ENCODE data around the gene FMOD.
"Not testable (repeated sequence)": the region's sequence is repeated elsewhere in the genome, so short reads cannot be mapped to it uniquely, and the experiment has no call there.

Gene FMOD

DNA sequence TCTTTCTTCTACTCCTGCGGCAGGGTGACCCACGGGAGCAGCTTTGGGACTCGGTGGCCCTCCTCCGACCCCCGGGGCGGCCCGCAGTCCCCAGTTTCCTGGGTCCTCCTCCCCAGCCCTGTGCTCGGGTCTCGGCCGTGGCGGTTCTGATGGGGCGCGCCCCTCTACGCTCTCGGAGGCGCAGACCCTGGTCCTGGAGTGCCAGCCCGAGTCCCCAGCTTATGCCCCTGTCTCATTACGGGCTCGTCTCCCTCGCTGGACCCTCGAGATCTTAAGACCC is 45.2 kb downstream of the FMOD start:
- no peak for DNase-seq (ENCODE audit: low read depth)

DNA sequence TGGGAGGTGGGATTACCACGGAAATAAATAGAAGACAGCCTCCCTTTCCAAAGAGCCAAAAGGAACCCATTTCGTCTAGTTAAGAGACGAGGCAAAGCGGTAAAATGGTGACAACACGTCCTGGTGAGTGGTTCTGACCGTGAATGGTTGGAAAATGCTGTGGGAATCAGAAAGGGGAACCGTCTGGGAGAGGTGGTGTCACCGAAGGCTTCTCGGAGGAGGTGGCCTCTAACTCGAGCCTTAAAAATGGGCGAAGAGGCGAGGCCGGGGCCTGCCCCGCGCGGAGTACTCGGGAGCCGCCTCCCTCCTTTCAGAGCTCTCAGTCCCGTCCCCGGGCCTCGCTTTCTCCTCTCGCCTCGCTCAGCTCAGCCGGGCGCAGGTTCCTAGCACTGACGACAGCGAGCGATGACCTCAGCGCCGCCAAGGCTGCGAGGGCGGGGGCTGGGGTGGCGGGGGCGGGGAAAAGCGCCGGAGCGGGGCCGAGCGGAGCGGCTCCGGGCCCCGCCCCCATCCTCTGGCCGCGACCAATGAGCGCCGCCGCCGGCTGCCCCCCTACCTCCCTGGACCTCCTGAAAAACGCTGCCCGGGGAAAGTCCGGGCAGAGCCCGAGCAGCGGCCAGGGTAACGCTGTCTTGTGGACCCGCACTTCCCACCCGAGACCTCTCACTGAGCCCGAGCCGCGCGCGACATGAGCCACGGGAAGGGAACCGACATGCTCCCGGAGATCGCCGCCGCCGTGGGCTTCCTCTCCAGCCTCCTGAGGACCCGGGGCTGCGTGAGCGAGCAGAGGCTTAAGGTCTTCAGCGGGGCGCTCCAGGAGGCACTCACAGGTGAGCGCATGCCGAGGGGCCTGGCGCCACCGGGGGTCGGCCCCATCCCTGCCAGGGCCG is 45.8 kb downstream of the FMOD start, which contains the start of gene BTG2:
Gene BTG2 (plus strand): TSS at position 601 of the 890 bp plus-strand sequence. CDS start 88 bp downstream, at position 689.
- peak; percentile 83 for DNase-seq (ENCODE audit: low read depth)

DNA sequence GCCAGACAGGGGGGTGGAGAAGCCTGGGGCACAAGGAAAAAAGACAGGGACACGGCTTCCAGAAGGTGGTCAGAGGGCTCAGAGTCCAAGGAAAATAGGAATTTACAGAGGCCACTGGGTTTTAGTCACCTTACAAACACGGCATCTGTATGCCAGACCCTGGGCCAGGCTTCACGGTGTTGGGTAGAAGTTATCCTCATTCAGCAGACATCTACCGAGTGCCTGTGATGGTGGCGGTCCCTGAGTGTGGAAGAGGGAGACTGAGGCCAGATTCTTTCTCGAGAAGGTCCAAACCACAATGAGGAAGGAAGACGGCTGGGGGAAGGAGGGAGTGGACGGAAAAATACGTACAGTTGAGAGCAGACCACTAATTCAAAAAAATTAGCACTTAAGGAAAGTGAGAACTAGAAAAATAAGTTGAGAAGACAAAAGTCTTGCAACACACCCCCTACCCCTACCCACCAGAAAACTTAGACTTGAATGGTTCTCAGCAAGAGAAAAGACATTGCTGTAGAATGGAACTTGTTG is 46.5 kb downstream of the FMOD start:
- DNase-seq (ENCODE audit: low read depth), result no peak

DNA sequence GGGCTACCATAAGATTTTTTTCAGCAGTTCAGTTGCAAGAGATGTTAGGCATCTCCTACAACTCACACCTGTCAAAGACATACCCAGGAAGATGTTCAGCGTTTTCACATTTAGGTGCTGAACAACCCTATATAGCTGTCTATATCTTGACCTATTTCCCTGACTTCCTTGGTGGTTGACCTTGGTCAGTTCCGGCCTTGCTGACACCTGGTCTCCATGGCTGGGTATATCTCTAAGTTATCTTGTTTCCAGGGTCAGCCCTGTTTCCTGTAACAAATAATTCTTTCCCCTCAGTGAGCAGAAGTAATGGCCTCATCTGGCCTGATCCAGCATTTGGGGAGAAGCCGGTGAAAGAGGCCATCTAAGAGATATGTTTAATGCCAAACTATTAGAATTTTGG is 48.0 kb downstream of the FMOD start:
- DNase-seq (ENCODE audit: low read depth), result no peak

DNA sequence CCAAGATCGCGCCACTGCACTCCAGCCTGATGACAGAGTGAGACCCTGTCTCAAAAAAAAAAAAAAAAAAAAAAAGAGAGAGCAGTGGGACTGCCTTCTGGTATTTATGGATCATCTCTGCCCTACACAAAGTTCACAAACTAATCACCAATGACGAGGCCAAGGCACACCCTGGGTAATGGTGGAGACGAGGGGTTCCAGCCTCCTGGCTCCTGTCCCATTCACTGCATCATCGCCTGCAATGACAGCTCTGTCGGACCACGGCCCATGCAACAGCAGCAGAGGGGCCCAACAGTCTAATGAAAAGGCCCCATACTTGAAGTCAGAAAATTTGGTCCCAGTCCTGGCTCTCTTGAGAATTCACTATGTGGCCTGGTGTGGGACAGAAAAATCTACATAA is 48.5 kb downstream of the FMOD start:
- DNase-seq (ENCODE audit: low read depth), result no peak

DNA sequence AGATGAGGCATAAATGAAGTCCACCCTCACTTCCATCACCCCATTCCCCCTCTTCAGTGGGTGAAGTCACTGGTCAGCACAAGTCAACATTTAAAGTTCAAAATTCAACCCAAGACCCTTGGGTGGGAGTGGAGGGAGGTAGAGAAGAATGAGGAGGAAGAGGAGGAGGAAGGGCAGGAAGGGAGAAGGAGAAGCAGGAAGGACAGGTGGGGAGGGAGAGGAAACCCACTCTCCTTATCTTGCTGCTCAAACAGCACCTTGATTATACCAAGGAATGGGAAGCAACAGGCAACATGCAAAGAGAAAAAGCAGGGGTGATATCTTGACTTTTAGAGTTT is 49.6 kb downstream of the FMOD start:
- DNase-seq (ENCODE audit: low read depth), result no peak

DNA sequence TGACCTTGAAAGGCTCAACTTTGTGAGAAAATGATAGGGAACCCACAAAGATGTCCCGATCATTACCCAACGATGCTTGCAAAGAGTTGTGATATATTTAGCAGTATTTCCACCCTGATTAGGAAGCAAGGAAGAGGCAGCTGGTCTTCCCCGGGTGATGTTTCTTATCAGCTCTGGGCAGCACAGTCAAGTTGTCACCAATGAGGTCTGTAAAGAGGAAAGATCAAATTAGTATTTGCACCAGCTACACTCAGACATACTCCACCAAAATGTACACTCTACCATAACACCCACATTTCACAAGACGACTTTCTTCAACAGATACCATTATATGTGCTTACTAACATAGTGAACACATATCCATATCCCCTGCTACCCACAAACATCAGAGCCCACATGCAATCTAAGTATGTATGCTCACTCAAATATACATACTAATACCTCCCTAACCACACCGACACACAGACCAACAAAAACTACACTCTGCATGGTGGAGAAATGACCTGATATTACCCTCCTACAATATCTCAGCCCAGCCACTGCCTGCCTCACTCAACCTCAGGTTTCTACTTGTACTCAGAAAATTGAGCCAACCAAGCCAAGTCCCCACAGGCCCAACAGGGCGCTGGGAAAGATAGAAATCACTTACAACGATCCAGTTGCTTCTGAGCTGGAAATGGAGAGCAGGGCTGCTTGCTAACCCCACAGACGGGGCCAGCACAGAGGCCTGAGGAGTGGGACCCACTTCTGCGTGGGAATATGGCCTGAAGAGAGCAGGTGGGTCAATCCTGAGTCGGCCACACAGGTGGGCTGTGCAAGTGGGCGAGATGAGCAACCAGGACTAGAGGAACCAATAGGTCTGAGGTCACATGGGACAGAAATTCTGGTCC is 50.2 kb downstream of the FMOD start:
- DNase-seq (ENCODE audit: low read depth), result no peak

DNA sequence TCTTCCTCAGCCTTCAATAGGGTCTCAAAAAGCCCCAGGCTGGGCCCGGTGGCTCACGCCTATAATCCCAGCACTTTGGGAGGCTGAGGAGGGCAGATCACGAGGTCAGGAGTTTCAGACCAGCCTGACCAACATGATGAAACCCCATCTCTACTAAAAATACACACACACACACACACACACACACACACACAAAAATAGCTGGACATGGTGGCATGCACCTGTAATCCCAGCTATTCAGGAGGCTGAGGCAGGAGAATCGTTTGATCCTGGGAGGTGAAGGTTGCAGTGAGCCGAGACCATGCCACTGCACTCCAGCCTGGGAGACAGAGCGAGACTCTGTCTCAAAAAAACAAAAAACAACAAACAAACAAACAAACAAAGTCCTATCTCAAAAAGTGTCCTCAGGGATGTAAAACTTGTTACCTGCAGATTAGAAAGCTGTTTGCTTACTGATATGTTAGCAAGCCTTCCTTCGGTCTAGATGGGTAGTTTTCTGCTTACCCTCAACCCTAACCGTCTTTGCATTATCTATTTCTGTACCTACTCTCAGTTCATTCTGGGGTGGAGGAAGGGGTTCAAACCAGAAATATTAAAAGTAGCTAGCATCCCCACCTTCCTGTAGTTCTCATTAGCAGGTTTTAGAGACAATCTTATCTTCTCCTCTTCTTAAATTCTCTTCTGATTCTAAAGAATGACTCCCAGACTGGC is 51.0 kb downstream of the FMOD start:
- not testable (repeated sequence) for DNase-seq (ENCODE audit: low read depth)

DNA sequence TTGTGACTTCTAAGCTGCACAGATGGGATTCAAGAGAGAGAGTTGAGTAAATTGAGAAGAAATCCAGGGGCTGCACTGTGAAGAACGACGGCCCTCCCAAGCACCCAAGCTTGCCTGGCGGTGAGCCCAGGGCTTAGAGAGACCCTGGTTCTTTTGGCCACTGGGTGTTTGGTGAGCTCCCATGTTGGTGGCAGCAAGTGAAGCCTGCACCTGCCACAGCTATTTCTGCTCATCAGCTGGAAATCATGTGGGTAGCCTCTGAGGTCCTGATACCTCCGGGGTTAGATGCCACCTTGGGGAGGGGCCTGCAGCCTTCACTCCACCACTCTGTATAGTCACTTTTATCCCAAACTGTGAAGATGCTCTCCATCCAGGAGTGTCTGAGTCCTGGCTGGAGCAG is 51.8 kb downstream of the FMOD start:
- DNase-seq (ENCODE audit: low read depth), result no peak

DNA sequence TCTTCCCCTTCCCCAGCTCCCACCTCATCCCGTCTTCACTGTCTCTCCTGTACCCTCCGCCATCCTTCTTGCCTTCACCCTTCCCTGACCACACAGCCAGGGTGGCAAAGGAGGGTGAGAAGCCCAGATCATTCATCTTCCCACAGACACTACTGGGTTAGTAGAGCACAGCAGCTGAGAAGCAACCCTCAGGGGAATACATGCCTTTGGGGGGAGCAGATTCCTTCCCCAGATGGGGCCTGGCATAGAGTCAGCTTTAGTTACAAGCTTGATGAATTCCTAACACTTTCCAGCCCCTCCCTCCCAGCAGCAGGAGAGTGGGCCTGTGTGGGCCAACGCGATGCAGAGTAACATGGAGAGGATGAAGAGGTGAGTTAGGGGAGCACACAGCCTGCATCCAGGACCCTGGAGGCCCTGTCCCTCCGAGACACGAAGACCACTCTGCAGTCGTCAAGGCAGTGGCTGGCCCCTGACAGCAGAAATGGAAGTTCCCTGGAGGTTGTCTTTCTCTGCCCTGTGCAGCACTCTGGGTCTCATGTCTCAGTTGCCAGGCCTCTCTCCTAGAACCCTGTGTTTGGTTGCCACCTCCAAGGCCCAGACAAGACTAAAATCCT is 54.4 kb downstream of the FMOD start:
- no peak for DNase-seq (ENCODE audit: low read depth)

DNA sequence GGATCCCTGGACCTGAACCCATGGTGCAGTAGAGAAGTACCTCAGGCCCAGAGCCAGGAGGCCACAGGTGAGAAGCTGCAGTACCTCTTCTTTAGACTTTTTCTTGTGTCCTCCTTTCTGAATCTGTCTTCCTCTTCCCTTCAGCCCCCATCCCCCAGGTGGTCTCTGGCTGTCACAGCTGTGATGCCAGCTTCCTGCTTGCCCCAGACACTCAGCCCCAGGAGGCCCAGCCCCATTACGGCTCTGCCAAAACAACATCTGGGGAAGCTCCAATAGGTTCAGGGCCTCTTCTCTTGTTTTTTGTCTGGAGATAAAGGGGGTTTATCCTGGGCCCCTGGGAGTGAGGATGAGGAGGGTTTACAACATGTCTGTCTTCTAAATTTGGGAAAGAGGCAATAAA is 55.1 kb downstream of the FMOD start:
- no peak for DNase-seq (ENCODE audit: low read depth)

DNA sequence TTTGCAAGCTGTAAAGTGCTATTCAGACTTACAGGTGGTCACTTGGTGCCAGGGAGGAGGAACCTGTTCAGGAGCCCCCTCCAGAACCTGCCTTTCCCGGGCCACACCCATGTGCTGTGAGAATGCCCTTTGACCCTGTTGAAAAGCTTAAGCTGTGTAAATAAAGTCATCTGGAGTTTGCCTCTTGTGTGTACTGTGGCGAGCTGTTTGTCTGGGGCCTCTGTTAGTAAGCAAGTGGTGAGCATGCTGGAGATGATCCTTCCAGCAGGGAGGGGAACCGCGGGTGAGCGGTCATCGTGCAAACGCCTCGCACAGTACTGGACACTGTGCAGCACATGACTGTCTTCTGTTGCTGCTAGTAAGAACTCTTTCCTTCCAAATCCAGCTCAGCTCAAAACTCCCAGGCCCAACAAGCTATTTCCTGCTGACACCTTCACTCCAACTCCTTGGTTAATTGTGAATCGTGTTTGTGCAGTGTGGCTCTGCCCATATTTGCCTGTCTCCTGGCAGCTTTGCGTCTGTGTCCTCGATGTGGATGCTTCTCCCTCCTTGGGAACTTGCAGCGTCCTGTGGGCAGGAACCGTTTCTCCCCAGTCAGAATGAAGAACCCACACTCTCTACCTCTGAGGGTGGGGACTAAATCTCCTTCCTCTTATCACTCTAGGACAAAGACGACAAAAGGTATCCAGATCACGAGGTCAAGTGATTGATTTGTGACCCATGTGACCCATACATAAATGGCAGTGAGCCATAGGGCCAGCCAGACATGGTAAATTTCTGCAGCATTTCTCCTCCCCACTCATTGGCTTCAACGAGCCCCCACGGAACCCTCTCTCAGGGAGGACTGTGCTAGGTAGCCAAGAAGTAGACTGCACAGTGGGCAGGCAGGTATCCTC is 59.5 kb downstream of the FMOD start:
- no peak for DNase-seq (ENCODE audit: low read depth)
